ENCODE data around the gene STK24.

GRCh38 chr13:98575009-98575903 lies 1.7 kb downstream of the STK24 start:
- TF ChIP-seq, protein P1, sequence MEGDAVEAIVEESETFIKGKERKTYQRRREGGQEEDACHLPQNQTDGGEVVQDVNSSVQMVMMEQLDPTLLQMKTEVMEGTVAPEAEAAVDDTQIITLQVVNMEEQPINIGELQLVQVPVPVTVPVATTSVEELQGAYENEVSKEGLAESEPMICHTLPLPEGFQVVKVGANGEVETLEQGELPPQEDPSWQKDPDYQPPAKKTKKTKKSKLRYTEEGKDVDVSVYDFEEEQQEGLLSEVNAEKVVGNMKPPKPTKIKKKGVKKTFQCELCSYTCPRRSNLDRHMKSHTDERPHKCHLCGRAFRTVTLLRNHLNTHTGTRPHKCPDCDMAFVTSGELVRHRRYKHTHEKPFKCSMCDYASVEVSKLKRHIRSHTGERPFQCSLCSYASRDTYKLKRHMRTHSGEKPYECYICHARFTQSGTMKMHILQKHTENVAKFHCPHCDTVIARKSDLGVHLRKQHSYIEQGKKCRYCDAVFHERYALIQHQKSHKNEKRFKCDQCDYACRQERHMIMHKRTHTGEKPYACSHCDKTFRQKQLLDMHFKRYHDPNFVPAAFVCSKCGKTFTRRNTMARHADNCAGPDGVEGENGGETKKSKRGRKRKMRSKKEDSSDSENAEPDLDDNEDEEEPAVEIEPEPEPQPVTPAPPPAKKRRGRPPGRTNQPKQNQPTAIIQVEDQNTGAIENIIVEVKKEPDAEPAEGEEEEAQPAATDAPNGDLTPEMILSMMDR (conservative IDR thresholded peaks at IDR 0.05; ENCODE audit: low read length): no peak
- no peak for TF ChIP-seq EZH2phosphoT487 (IDR thresholded peaks at IDR 0.05; ENCODE audit: borderline replicate concordance, low read depth, low read length)

All from OCI-LY7 (cell line).